IPS-11a (cell line): Measurements from ENCODE around the gene CRTC1.
"Not testable (repeated sequence)": the region's sequence is repeated elsewhere in the genome, so short reads cannot be mapped to it uniquely, and the experiment has no call there.

ENCODE experiments used
- H3K4me3 ChIP-seq: one replicate; pipeline ENCODE4 v1.5.1; 2013; ENCODE audit warnings: low read depth, low read length, control low read depth

Gene CRTC1

GRCh38 chr19:18725841-18726770 is 42.6 kb downstream of the CRTC1 start:
- H3K4me3 ChIP-seq: no peak overlapping the region

GRCh38 chr19:18726846-18727245 is 43.4 kb downstream of the CRTC1 start:
- no peak overlapping the region for H3K4me3 ChIP-seq

GRCh38 chr19:18727602-18728001 is 44.1 kb downstream of the CRTC1 start:
- not testable (repeated sequence) for H3K4me3 ChIP-seq

GRCh38 chr19:18729933-18730530 is 46.6 kb downstream of the CRTC1 start:
- H3K4me3 ChIP-seq: no peak overlapping the region

- no peak overlapping the region for H3K4me3 ChIP-seq
Measured at GRCh38 chr19:18730885-18731513, 47.5 kb downstream of the CRTC1 start.

GRCh38 chr19:18731562-18732008 is 48.1 kb downstream of the CRTC1 start:
- no peak overlapping the region for H3K4me3 ChIP-seq

GRCh38 chr19:18733196-18733647 is 49.7 kb downstream of the CRTC1 start:
- H3K4me3 ChIP-seq: no peak overlapping the region

GRCh38 chr19:18733762-18734332 is 50.4 kb downstream of the CRTC1 start:
- not testable (repeated sequence) for H3K4me3 ChIP-seq

GRCh38 chr19:18735324-18735723 is 51.8 kb downstream of the CRTC1 start:
- no peak overlapping the region for H3K4me3 ChIP-seq

- H3K4me3 ChIP-seq: no peak overlapping the region
Measured at GRCh38 chr19:18735752-18736151, 52.3 kb downstream of the CRTC1 start.

GRCh38 chr19:18736415-18737336 is 53.2 kb downstream of the CRTC1 start:
- no peak overlapping the region for H3K4me3 ChIP-seq

GRCh38 chr19:18737337-18737953 is 54.0 kb downstream of the CRTC1 start:
- H3K4me3 ChIP-seq: no peak overlapping the region

- H3K4me3 ChIP-seq: no peak overlapping the region
Measured at GRCh38 chr19:18737954-18738351, 54.5 kb downstream of the CRTC1 start.

- H3K4me3 ChIP-seq: no peak overlapping the region
Measured at GRCh38 chr19:18738961-18739690, 55.6 kb downstream of the CRTC1 start.

GRCh38 chr19:18741124-18742121 is 57.9 kb downstream of the CRTC1 start:
- H3K4me3 ChIP-seq: no peak overlapping the region

- H3K4me3 ChIP-seq: no peak overlapping the region
Measured at GRCh38 chr19:18742324-18742723, 58.8 kb downstream of the CRTC1 start.

- H3K4me3 ChIP-seq: no peak overlapping the region
Measured at GRCh38 chr19:18742838-18743783, 59.6 kb downstream of the CRTC1 start.
